Activated CD8-positive, alpha-beta memory T cell treated with anti-CD3 and anti-CD28 coated beads, Interleukin-2, amount 10 ng/mL, durations not matched to agents 7 days and 5 days (primary cell): Measurements from ENCODE around the gene MRGPRE. TPM values are rescaled to one million over a fixed set of nuclear protein-coding genes. Genes with fewer than 3 reads are reported as not detected.

Experiments
- ATAC-seq: fragments of 150-1000 bp; cut with Tn5 transposase; one replicate; pipeline ENCODE4 v1.10.0; 2021; ENCODE audit warnings: moderate library complexity
- CTCF ChIA-PET: fragments of 350-600 bp; sonication (Branson Sonifier 250); formaldehyde crosslinking; loops from one replicate; lab custom pipeline; 2021; ENCODE audit warnings: antibody characterized with exemption; lab: Charles Lee
- DNase-seq: peaks from one replicate; pipeline ENCODE4 v3.0.0-alpha.2; 2020
- H3K27ac Mint-ChIP-seq: one replicate; pipeline ENCODE4 v1.8.0; 2021; ENCODE audit warnings: mild to moderate bottlenecking, mixed read lengths
- H3K27me3 Mint-ChIP-seq: one replicate; pipeline ENCODE4 v1.8.0; 2021; ENCODE audit warnings: mixed read lengths
- H3K36me3 Mint-ChIP-seq: one replicate; pipeline ENCODE4 v1.8.0; 2021; ENCODE audit warnings: mild to moderate bottlenecking, mixed read lengths
- H3K4me1 Mint-ChIP-seq: one replicate; pipeline ENCODE4 v1.8.0; 2021; ENCODE audit warnings: mixed read lengths
- H3K4me3 Mint-ChIP-seq: one replicate; pipeline ENCODE4 v1.8.0; 2021; ENCODE audit warnings: mild to moderate bottlenecking, moderate library complexity, mixed read lengths
- H3K9me3 Mint-ChIP-seq: one replicate; pipeline ENCODE4 v1.8.0; 2022; ENCODE audit warnings: low read depth, mixed read lengths
- total RNA-seq, 2 experiments: library from RNA; stranded (reverse); gene quantifications; one replicate each; pipeline ENCODE4 v1.2.3, GENCODE V29; 2021

The MRGPRE gene
- total RNA-seq, 2 experiments from 2014 or later: not detected

GRCh38 chr11:3214420-3214699 lies 17.9 kb downstream of the MRGPRE start:
- H3K27ac Mint-ChIP-seq: no peak overlapping the region

GRCh38 chr11:3213659-3214419 lies 18.4 kb downstream of the MRGPRE start:
- Mint-ChIP-seq H3K9me3 (no peaks in the 10 kb centered on the region), H3K4me1 (peaks cover 3% of the 10 kb centered on the region), H3K36me3 (no peaks in the 10 kb centered on the region), H3K27ac (no peak overlapping the region), H3K4me3 (no peak overlapping the region), H3K27me3 (peaks cover 3% of the 10 kb centered on the region)
- CTCF ChIA-PET: interaction anchor here (1.2 kb wide), 1 partner anchor 122 kb away, joined by 3 read pairs; no protein-coding TSS in a partner anchor
- DNase-seq (no peak), ATAC-seq (no peak)

More at GRCh38 chr11:3214420-3214699, 17.9 kb downstream of the MRGPRE start:
- DNase-seq: no peak
- no peak for ATAC-seq
- peaks cover 3% of the 10 kb centered on the region for H3K27me3 Mint-ChIP-seq
- peaks cover 3% of the 10 kb centered on the region for H3K4me1 Mint-ChIP-seq
- H3K9me3 Mint-ChIP-seq: no peaks in the 10 kb centered on the region
- CTCF ChIA-PET: interaction anchor here (0.8 to 1.2 kb wide), 2 partner anchors 123 to 163 kb away, joined by 3 read pairs; no protein-coding TSS in a partner anchor
- H3K36me3 Mint-ChIP-seq: no peaks in the 10 kb centered on the region
- H3K4me3 Mint-ChIP-seq: no peak overlapping the region

- DNase-seq (no peak), ATAC-seq (no peak)
- CTCF ChIA-PET: interaction anchor here (1.0 kb wide), 1 partner anchor 10 kb away, joined by 3 read pairs; no protein-coding TSS in a partner anchor
- Mint-ChIP-seq H3K4me3 (no peak overlapping the region), H3K36me3 (no peaks in the 10 kb centered on the region), H3K27ac (no peak overlapping the region), H3K27me3 (peaks cover 3% of the 10 kb centered on the region), H3K9me3 (no peaks in the 10 kb centered on the region), H3K4me1 (no peaks in the 10 kb centered on the region)
Measured at GRCh38 chr11:3208272-3208671, 23.9 kb downstream of the MRGPRE start.

- ATAC-seq (no peak), DNase-seq (no peak)
- H3K36me3 Mint-ChIP-seq: no peaks in the 10 kb centered on the region
- CTCF ChIA-PET: no interaction called here
- no peaks in the 10 kb centered on the region for H3K9me3 Mint-ChIP-seq
- H3K4me1 Mint-ChIP-seq: no peaks in the 10 kb centered on the region
- H3K27me3 Mint-ChIP-seq: peaks cover 4% of the 10 kb centered on the region
- H3K27ac Mint-ChIP-seq: no peak overlapping the region
- no peak overlapping the region for H3K4me3 Mint-ChIP-seq
Measured at GRCh38 chr11:3207526-3208189, 24.6 kb downstream of the MRGPRE start.

GRCh38 chr11:3206922-3207204 lies 25.4 kb downstream of the MRGPRE start:
- H3K27ac Mint-ChIP-seq: no peak overlapping the region
- no peaks in the 10 kb centered on the region for H3K9me3 Mint-ChIP-seq
- no peak for DNase-seq
- no peaks in the 10 kb centered on the region for H3K4me1 Mint-ChIP-seq
- CTCF ChIA-PET: no interaction called here
- H3K36me3 Mint-ChIP-seq: no peaks in the 10 kb centered on the region
- no peak for ATAC-seq
- H3K27me3 Mint-ChIP-seq: peaks cover 9% of the 10 kb centered on the region
- no peak overlapping the region for H3K4me3 Mint-ChIP-seq

- Mint-ChIP-seq H3K4me1 (no peaks in the 10 kb centered on the region), H3K4me3 (no peak overlapping the region), H3K9me3 (no peaks in the 10 kb centered on the region), H3K36me3 (no peaks in the 10 kb centered on the region), H3K27ac (no peak overlapping the region), H3K27me3 (peaks cover 6% of the 10 kb centered on the region)
- CTCF ChIA-PET: no interaction called here
- DNase-seq (no peak), ATAC-seq (no peak)
Measured at GRCh38 chr11:3206156-3206921, 25.9 kb downstream of the MRGPRE start.

GRCh38 chr11:3205261-3206155 lies 26.7 kb downstream of the MRGPRE start:
- CTCF ChIA-PET: no interaction called here
- Mint-ChIP-seq H3K27ac (no peak overlapping the region), H3K27me3 (peaks cover 6% of the 10 kb centered on the region), H3K4me1 (no peaks in the 10 kb centered on the region), H3K4me3 (no peak overlapping the region), H3K9me3 (no peaks in the 10 kb centered on the region), H3K36me3 (no peaks in the 10 kb centered on the region)
- DNase-seq (no peak), ATAC-seq (no peak)

GRCh38 chr11:3204141-3205015 lies 27.8 kb downstream of the MRGPRE start:
- ATAC-seq: no peak
- DNase-seq: no peak
- Mint-ChIP-seq H3K27me3 (peaks cover 6% of the 10 kb centered on the region), H3K9me3 (no peaks in the 10 kb centered on the region), H3K4me1 (no peaks in the 10 kb centered on the region), H3K27ac (no peak overlapping the region), H3K36me3 (no peaks in the 10 kb centered on the region), H3K4me3 (no peak overlapping the region)
- CTCF ChIA-PET: no interaction called here

GRCh38 chr11:3203221-3204043 lies 28.8 kb downstream of the MRGPRE start:
- no peaks in the 10 kb centered on the region for H3K4me1 Mint-ChIP-seq
- no peak for ATAC-seq
- peaks cover 6% of the 10 kb centered on the region for H3K27me3 Mint-ChIP-seq
- H3K4me3 Mint-ChIP-seq: no peak overlapping the region
- no peaks in the 10 kb centered on the region for H3K36me3 Mint-ChIP-seq
- no peak overlapping the region for H3K27ac Mint-ChIP-seq
- no peaks in the 10 kb centered on the region for H3K9me3 Mint-ChIP-seq
- no peak for DNase-seq
- CTCF ChIA-PET: no interaction called here

- DNase-seq: no peak
- no peak overlapping the region for H3K27ac Mint-ChIP-seq
- peaks cover 6% of the 10 kb centered on the region for H3K27me3 Mint-ChIP-seq
- no peaks in the 10 kb centered on the region for H3K4me1 Mint-ChIP-seq
- no peak overlapping the region for H3K4me3 Mint-ChIP-seq
- no peaks in the 10 kb centered on the region for H3K9me3 Mint-ChIP-seq
- no peaks in the 10 kb centered on the region for H3K36me3 Mint-ChIP-seq
- CTCF ChIA-PET: no interaction called here
- no peak for ATAC-seq
Measured at GRCh38 chr11:3202759-3203158, 29.5 kb downstream of the MRGPRE start.

GRCh38 chr11:3202305-3202704 lies 29.9 kb downstream of the MRGPRE start:
- Mint-ChIP-seq H3K4me3 (no peak overlapping the region), H3K27me3 (peaks cover 6% of the 10 kb centered on the region), H3K4me1 (no peaks in the 10 kb centered on the region), H3K36me3 (no peaks in the 10 kb centered on the region), H3K27ac (no peak overlapping the region), H3K9me3 (no peaks in the 10 kb centered on the region)
- CTCF ChIA-PET: no interaction called here
- DNase-seq (no peak), ATAC-seq (no peak)

GRCh38 chr11:3201677-3202181 lies 30.5 kb downstream of the MRGPRE start:
- Mint-ChIP-seq H3K4me3 (no peak overlapping the region), H3K27me3 (peaks cover 6% of the 10 kb centered on the region), H3K9me3 (no peaks in the 10 kb centered on the region), H3K27ac (no peak overlapping the region), H3K4me1 (no peaks in the 10 kb centered on the region), H3K36me3 (no peaks in the 10 kb centered on the region)
- DNase-seq: no peak
- no peak for ATAC-seq
- CTCF ChIA-PET: no interaction called here
